ENCODE results near the gene TAP2. TPM values are rescaled to one million over a fixed set of nuclear protein-coding genes. Genes with fewer than 3 reads are reported as not detected.

The TAP2 gene
- total and polyA plus RNA-seq, 2 of the 13 experiments (the other 11 are each of a cell fraction or from before 2014, with no cell fraction given): 10.3 to 17.6 TPM

GRCh38 chr6:32852844-32853540 lies 14.5 kb upstream of the TAP2 start (continued):
- TF ChIP-seq DDIT3 (CRISPR knock-in tag; IDR thresholded peaks at IDR 0.05) (no peak), RORA (CRISPR knock-in tag; IDR thresholded peaks at IDR 0.05) (no peak), GATAD2A (CRISPR knock-in tag; IDR thresholded peaks at IDR 0.05) (no peak), SRSF1 (optimal IDR thresholded peaks at IDR 0.05; ENCODE audit: low read depth, low read length) (no peak), MEF2D (CRISPR knock-in tag; IDR thresholded peaks at IDR 0.05) (no peak), TBP (CRISPR knock-in tag; IDR thresholded peaks at IDR 0.05) (no peak), U2AF1 (optimal IDR thresholded peaks at IDR 0.05; ENCODE audit: low read depth, low read length) (no peak), ZNF335 (CRISPR knock-in tag; IDR thresholded peaks at IDR 0.05) (no peak), ZNF883 (CRISPR knock-in tag; IDR thresholded peaks at IDR 0.05; ENCODE audit: not compliant biosample characterization) (no peak), ZKSCAN1 (IDR thresholded peaks at IDR 0.05; ENCODE audit: low read length) (no peak), TSC22D2 (CRISPR knock-in tag; IDR thresholded peaks at IDR 0.05; ENCODE audit: borderline replicate concordance) (no peak), HDAC2 (CRISPR knock-in tag; IDR thresholded peaks at IDR 0.05) (no peak), ZNF567 (CRISPR knock-in tag; IDR thresholded peaks at IDR 0.05; ENCODE audit: borderline replicate concordance) (no peak), SKI (IDR thresholded peaks at IDR 0.05; ENCODE audit: partially characterized antibody) (no peak), HNRNPK (IDR thresholded peaks at IDR 0.05; ENCODE audit: low read depth, low read length, poor library complexity, severe bottlenecking) (no peak), MED13 (CRISPR knock-in tag; IDR thresholded peaks at IDR 0.05) (no peak), HOXA7 (CRISPR knock-in tag; IDR thresholded peaks at IDR 0.05) (no peak), GPBP1L1 (CRISPR knock-in tag; IDR thresholded peaks at IDR 0.05) (no peak), ZNF563 (CRISPR knock-in tag; IDR thresholded peaks at IDR 0.05) (no peak), SRSF4 (IDR thresholded peaks at IDR 0.05; ENCODE audit: low read depth, low read length, poor library complexity, severe bottlenecking) (no peak), SALL1 (CRISPR knock-in tag; IDR thresholded peaks at IDR 0.05) (peak; percentile 26; the same call in 1 of the 2 replicates), ZNF282 (IDR thresholded peaks at IDR 0.05; ENCODE audit: partially characterized antibody) (no peak), ZNF737 (CRISPR knock-in tag; IDR thresholded peaks at IDR 0.05; ENCODE audit: borderline replicate concordance) (0 out of 2 replicates have a peak, but pooled peaks have one; percentile 43), NFE2 (CRISPR knock-in tag; IDR thresholded peaks at IDR 0.05) (no peak), ZNF432 (CRISPR knock-in tag; IDR thresholded peaks at IDR 0.05; ENCODE audit: borderline replicate concordance) (no peak), BRF2 (CRISPR knock-in tag; IDR thresholded peaks at IDR 0.05) (no peak), ZNF552 (CRISPR knock-in tag; IDR thresholded peaks at IDR 0.05; ENCODE audit: borderline replicate concordance) (no peak), SRSF9 (IDR thresholded peaks at IDR 0.05; ENCODE audit: borderline replicate concordance, insufficient read depth, low read depth, low read length, poor library complexity, severe bottlenecking) (no peak), MED8 (CRISPR knock-in tag; IDR thresholded peaks at IDR 0.05; ENCODE audit: insufficient replicate concordance) (no peak), ZNF761 (CRISPR knock-in tag; conservative IDR thresholded peaks at IDR 0.05) (no peak), SUZ12 (IDR thresholded peaks at IDR 0.05; ENCODE audit: low read depth, low read length) (no peak)
